Measurements from ENCODE around the gene SLC39A11.

The SLC39A11 gene

DNA sequence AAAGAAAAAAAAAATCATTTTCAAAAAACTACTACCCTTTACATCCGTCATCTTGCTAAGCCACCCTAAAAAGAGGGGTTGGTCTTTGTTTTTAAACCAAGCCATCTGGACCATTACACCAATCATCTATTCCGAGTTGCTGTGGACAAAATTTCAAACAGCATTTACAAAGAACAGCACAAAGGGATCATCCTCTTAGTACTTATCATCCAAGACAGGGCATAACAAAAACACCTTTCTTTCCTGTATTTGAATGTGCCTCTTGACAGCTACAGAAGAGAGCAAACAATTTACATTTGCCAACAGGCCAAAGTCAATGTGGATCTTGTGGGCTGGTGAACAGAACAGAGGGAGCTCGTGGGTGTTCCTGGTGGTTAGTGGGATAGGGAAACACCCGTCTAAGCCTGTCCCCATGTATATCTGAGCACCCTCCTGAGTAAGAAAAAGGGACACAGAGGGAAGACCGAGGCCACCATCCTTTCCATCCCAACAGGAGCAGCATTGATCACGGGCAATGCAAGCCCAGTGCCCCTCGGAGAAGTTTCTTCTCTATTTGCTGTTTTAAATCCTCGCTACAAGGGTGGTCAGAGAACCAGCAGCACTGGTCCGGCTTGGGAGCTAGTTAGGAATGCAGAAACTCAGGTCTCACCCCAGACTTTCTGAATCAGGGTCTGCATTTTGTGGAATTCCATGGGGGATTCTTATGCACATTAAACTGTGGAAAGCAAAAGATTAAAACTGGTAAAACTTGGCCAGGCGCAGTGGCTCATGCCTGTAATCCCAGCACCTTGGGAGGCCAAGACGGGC lies 1.9 kb downstream of the SLC39A11 start:
- TF ChIP-seq, protein P1, sequence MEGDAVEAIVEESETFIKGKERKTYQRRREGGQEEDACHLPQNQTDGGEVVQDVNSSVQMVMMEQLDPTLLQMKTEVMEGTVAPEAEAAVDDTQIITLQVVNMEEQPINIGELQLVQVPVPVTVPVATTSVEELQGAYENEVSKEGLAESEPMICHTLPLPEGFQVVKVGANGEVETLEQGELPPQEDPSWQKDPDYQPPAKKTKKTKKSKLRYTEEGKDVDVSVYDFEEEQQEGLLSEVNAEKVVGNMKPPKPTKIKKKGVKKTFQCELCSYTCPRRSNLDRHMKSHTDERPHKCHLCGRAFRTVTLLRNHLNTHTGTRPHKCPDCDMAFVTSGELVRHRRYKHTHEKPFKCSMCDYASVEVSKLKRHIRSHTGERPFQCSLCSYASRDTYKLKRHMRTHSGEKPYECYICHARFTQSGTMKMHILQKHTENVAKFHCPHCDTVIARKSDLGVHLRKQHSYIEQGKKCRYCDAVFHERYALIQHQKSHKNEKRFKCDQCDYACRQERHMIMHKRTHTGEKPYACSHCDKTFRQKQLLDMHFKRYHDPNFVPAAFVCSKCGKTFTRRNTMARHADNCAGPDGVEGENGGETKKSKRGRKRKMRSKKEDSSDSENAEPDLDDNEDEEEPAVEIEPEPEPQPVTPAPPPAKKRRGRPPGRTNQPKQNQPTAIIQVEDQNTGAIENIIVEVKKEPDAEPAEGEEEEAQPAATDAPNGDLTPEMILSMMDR (conservative IDR thresholded peaks at IDR 0.05; ENCODE audit: low read depth, low read length): no peak
- no peak overlapping the region for H3K4me3 ChIP-seq (ENCODE audit: low read length)
- no peak for DNase-seq (ENCODE audit: low read depth)

DNA sequence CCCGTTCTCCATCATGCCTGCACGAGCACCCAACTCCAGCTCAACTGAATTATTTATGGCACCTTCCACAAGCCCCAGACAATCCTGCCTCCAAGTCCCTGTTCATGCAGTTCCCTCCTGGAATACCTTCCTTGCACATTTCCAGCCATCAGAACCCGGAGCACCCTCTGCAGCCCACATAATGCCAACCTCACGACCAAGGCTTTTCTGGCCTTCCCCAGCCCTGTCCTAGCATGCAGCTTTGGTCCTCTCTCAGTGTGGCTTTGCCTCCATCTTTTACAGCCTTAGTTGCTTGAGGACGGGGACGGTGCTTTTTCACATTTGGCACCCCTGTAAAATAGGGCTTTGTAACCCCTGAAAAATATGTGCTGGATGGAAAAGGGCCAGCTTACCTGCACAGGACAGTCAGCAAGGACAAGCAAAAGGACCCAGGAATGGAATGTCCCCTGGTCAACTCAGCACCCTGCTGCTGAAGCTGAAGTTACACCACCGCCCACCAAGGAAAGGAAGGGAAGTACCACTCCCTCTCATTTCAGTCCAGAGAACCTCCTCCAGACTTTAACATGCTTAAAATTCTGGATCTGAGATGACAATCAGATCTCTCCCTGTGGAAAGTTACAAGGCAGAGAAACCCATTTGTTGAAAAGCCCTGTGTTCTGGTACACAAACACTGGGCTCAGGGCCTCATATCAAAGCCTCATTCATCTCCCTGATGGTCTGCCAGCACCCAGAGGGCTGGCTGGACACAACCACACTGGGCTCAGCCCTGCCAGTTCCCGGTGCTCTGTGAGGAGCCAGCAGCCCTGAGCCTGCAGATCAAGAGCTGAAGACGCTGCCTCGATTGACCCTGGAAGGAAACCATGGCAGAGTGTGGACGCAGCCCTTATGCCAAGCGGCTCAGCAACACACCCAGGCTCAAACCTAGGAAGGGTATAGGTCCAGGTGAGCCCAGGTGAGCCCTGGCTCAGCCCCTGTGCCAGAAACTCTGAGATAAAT lies 2.9 kb downstream of the SLC39A11 start:
- no peak overlapping the region for H3K4me3 ChIP-seq (ENCODE audit: low read length)
- TF ChIP-seq, protein P1 (conservative IDR thresholded peaks at IDR 0.05; ENCODE audit: low read depth, low read length): no peak
- DNase-seq (ENCODE audit: low read depth): no peak

DNA sequence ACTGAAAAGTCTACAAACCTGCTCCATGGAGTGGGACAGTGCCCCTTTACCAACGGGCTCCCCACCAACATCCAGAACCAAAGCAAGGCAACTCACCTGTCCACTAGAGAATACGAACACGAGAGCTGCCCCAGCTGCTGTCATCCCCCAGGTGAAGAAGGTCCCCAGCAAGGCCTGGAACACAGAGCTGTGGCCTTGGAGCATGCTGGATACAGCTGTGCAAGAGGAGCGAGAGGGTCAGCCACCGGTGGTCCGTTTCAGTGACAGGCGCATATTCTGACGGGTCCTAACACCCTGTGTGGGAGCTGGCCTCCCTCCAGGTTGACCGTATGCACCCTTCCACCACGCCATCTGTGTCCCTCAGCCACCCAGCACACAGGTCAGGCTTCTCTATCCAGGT lies 3.9 kb downstream of the SLC39A11 start:
- TF ChIP-seq, protein P1 (conservative IDR thresholded peaks at IDR 0.05; ENCODE audit: low read depth, low read length): no peak
- no peak overlapping the region for H3K4me3 ChIP-seq (ENCODE audit: low read length)
- no peak for DNase-seq (ENCODE audit: low read depth)

DNA sequence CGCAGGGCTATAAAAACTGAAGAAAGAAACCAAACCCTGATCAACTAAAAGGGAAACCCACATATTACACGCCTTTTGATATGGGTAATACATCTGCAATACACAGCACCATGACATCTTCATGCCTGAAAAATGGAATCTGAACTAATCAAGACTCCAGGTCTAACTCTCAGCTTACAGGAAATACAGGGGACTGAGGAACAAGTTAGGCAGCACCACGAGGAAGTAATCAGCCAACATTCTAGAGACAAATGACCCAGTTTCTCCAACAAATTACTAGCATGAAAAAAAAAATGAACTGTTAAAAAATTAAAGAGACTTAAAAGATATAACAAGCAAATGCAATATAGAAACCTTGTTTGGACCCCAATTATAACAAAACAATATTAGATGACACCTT lies 9.1 kb downstream of the SLC39A11 start:
- TF ChIP-seq, protein P1 (conservative IDR thresholded peaks at IDR 0.05; ENCODE audit: low read depth, low read length): no peak
- no peak for DNase-seq (ENCODE audit: low read depth)
- no peak overlapping the region for H3K4me3 ChIP-seq (ENCODE audit: low read length)

DNA sequence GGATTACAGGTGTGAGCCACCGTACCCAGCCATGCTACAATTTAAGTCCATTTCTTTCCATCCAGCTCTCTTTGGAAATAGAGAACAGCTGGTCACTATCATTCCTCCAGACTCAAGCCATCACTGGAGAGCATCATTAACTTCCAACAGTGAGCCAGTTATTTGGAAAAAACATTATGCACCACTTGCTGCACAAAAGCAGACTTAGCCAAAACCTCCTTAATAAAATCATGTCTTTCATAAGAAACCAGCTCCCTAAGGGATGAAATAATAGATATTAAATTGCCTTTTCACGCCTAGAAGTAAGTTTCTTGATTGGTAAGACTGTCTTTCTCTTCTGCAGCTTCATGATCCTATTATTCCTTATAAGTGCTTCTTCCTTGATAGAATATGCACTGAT lies 17.9 kb downstream of the SLC39A11 start:
- no peak for DNase-seq (ENCODE audit: low read depth)
- H3K4me3 ChIP-seq (ENCODE audit: low read length): no peak overlapping the region
- TF ChIP-seq, protein P1 (conservative IDR thresholded peaks at IDR 0.05; ENCODE audit: low read depth, low read length): no peak

DNA sequence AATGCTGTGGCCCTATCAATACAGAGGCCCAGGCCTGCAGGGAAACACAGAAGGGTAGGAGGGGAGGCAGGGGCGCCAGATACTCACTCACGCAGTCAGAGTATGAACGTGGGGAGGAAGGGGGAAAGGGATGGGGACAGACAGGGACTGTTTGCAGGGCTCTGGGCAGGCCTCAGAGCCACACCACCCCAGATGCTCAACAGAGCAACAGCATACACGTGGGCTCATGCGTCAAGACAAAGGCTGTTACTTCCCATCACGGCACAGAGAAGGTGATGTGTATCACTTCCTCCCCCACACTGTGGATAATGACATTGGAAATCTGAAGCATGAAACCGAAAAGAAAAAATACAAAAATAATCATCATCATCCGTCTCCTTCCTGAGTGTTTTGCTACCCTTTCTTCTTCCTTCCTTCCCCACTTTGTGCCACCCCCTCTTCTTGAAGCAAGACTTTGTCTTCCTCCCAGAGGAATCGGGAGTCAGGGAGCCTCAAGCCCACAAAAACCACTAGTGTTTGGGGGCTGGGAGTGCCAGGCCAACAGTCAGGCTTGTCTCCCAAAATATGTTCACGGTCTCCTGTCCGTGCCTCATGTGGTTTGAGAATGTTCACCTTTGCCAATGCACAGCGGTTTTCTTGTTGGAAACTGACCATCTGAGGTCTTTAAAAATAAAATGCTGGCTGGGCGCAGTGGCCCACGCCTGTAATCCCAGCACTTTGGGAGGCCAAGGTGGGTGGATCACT lies 20.1 kb downstream of the SLC39A11 start:
- TF ChIP-seq, protein P1 (conservative IDR thresholded peaks at IDR 0.05; ENCODE audit: low read depth, low read length): no peak
- DNase-seq (ENCODE audit: low read depth): no peak
- H3K4me3 ChIP-seq (ENCODE audit: low read length): no peak overlapping the region
